ENCODE measurements around the gene VAV2.

GRCh38 chr9:133713150-133713959 lies 278.8 kb downstream of the VAV2 start:
- no peak for TF ChIP-seq CTCF (IDR thresholded peaks at IDR 0.05)
- no peak for TF ChIP-seq POLR2A (IDR thresholded peaks at IDR 0.05)
